Hematopoietic multipotent progenitor cell treated with erythropoietin and hydrocortisone succinate and interleukin-3 and kit ligand, for 17 days (in vitro differentiated cells): ENCODE measurements around the gene NDUFA13.

ENCODE experiments used
- DNase-seq: peaks from one replicate; pipeline ENCODE4 v3.0.0-alpha.2; 2015; ENCODE audit warnings: low spot score

Gene NDUFA13

DNA sequence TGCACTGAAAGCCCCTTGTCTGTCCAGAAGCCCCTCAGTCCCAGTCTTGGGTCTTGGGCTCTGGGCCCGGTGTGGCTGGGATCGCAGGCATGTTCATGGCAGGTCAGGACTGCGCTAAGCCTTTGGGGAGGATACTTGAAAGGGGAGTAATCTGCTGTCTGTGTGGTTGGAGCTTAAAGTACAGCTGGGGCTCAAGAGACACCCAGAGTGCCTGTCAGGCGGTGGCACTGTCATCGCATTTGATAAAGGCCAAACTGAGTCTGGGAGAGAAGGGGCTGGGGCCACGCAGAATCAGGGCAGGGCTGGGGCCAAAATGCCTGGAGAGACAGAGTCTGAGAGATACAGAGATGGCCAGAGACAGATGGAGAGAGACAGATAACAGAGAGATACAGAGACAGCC is 17.8 kb downstream of the NDUFA13 start:
- no peak for DNase-seq

GRCh38 chr19:19534556-19535265 is 18.7 kb downstream of the NDUFA13 start:
- no peak for DNase-seq

GRCh38 chr19:19535311-19536191 is 19.5 kb downstream of the NDUFA13 start:
- DNase-seq: no peak

DNA sequence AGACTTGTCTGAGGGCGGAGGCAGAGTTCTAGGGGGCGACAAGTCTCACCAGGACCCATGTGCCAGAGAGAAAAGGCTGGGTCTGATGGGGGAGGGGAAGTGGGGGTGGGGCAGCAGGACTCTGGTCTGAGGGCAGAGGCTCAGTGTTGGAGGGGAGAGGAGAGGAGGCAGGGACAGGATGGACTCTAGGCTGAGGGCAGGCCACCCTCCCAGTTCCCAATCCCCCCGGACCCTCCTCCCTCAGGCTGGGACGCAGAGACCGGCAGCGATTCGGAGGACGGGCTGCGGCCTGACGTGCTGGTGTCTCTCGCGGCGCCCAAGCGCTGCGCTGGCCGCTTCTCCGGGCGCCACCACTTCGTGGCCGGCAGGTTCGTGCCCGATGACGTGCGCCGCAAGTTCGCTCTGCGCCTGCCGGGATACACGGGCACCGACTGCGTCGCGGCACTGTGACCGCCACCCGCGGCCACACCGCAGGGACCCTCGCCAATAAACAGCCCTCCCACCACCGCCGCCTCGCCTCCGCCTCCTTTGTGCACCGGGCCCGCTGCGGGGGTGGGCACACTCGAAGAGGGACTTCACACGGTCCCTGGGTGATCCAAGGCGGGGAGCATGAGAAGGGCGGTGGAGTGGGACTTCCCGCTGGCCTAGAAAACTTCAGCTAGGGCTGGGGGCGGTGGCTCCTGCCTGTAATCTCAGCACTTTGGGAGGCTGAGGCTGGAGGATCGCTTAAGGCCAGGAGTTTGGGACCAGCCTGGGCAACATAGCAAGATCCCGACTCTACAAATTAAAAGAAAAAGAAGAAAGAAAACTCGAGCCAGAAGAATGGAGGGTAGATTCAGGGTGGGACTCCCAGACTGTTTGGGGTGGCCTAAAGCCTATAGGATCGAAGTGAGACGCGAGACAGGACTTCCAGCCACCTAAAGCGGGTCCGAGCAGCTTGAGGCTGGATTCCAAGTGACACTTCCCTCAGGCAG is 21.3 kb downstream of the NDUFA13 start:
- no peak for DNase-seq

DNA sequence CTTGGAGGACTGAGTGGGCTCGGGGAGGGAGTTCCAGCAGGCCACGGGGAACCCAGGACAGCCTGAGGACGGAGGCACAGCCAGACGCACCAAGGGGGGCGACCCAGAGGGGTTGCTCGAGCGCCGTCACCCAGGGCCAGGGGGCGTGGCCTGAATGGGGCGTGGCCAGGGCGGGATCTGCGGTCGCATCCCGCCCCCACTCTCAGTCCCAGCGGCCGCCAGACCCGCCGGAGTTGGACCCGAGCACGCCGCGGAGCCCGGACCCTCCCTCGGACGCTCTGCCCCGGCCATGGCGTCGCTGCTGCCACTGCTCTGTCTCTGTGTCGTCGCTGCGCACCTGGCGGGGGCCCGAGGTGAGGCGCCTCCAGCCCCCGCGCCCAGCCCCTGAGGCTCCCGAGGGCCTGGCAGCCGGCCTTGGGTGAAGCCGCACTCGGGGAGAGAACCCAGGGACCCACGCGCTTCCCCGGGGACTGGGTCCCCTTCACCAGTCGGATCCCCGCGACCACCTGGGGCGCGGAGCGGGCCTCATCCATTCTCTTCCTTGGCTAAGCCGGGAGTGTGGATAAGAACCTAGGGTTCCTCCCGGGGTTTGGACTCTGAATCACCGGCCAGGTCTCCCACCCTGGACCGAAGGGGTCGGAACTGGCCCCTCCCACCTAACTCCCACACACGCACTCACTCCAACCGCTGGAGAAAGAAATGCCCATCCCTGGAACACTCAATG is 22.2 kb downstream of the NDUFA13 start, which contains the start of gene CILP2:
CILP2 (plus strand) TSS at position 205 of the 724 bp plus-strand sequence; CDS start at position 290, 85 bp downstream.
- no peak for DNase-seq

GRCh38 chr19:19538785-19539166 is 22.8 kb downstream of the NDUFA13 start:
- no peak for DNase-seq

DNA sequence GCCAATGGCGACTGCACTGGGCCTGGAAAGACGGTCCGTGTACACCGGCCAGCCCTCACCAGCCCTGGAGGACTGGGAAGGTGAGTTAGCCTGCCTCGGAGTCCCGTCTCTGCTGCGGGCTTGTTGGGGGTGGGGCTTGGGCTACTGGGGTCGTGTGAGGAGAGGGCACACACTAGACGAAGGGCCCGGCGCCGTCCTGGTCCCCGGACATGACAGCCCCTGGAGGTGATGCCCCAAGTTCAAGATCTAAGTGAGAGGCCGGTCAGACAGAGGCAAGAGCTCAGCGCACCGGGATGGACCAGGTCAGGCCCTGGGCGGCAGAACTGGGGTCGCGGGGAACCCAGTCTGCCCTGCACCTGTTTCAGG is 23.7 kb downstream of the NDUFA13 start:
- DNase-seq: no peak

DNA sequence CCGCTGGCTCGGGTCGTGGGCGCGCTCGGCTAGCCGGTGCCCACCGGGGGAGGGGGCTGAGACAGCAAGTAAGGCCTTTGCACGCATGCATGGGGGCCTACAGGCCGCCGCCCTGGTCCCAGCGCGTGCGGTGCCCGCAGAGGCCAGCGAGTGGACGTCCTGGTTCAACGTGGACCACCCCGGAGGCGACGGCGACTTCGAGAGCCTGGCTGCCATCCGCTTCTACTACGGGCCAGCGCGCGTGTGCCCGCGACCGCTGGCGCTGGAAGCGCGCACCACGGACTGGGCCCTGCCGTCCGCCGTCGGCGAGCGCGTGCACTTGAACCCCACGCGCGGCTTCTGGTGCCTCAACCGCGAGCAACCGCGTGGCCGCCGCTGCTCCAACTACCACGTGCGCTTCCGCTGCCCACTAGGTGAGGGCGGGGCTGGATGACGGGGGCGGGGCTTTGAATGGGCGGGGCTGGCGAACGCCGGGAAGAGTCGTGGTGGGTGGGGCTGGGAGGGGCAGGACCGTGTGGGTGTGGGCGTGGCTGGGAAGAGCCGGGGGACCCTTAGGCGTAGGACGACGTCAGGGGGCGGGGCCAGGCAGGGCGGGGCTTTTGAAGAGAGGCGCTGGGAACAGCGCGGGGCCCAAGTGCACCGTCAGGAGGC is 24.2 kb downstream of the NDUFA13 start:
- DNase-seq: peak; percentile 86

GRCh38 chr19:19540715-19541515 is 24.9 kb downstream of the NDUFA13 start:
- DNase-seq: peak; percentile 57

- no peak for DNase-seq
Observed at GRCh38 chr19:19541616-19542015, 25.6 kb downstream of the NDUFA13 start.

DNA sequence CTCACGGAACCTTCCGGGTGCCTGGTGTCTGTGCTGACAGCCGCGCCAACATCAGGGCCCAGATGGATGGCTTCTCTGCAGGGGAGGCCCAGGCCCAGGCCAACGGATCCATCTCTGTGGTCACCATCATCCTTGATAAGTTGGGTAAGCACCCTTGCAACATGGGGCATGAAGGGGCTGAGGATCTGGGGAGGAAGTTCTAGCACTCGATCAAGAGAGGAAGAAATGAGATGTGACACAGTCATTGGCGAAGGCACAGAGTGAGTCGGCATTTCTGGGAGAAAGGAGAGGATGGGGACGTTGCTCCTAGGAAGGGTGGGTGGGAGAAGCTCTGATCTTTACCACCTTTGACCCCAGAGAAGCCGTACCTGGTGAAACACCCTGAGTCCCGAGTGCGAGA is 26.5 kb downstream of the NDUFA13 start:
- DNase-seq: no peak

DNA sequence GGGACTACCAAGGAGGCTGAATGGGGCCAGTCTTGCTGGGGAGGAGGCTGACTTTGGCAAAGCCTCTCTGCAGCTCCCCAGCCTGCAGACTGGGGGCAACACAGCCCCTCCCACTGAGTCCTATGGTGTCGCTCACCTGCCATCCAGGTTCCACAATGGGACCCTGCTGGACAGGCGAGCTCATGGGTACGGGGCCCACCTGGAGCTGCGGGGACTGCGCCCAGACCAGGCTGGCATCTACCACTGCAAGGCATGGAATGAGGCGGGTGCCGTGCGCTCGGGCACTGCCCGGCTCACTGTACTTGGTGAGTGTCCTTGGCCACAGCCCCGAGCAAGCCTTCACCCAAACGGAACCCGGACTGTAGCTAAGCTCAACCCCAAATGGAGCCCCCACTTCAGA is 27.1 kb downstream of the NDUFA13 start:
- no peak for DNase-seq

- DNase-seq: no peak
Observed at GRCh38 chr19:19543640-19544039, 27.6 kb downstream of the NDUFA13 start.

- DNase-seq: no peak
Observed at GRCh38 chr19:19544257-19544953, 28.4 kb downstream of the NDUFA13 start.

DNA sequence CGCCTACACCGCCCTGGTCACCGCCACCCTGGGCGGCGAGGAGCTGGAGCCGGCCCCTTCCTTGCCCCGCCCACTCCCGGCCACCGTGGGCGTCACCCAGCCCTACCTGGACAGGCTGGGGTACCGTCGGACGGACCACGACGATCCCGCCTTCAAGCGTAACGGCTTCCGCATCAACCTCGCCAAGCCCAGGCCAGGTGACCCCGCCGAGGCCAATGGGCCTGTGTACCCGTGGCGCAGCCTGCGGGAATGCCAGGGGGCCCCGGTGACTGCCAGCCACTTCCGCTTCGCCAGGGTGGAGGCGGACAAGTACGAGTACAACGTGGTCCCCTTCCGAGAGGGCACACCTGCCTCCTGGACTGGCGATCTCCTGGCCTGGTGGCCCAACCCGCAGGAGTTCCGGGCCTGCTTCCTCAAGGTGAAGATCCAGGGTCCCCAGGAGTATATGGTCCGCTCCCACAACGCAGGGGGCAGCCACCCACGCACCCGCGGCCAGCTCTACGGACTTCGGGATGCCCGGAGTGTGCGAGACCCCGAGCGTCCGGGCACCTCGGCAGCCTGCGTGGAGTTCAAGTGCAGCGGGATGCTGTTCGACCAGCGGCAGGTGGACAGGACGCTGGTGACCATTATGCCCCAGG is 29.0 kb downstream of the NDUFA13 start:
- DNase-seq: no peak

- DNase-seq: no peak
Observed at GRCh38 chr19:19545707-19546106, 29.7 kb downstream of the NDUFA13 start.

DNA sequence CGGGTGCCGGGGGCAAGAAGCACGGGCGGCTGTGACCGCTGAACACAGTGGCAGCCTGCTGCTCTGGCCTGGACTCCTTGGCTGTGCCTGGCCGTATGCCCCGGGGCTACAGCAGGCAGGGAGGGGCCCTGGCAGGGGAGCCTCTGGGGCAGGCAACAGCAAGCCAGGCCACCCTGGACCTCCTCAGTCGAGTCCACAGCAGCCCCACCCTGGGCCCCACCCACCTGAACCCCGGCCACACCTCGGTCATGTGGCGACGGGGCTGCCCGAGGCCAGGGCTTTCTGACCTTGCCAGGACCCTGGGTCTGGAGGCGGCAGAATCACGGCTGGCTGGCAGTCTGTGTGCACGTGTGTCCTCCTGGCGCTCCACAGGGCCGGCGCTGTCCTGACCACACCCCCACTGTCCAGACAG is 30.7 kb downstream of the NDUFA13 start:
- no peak for DNase-seq

GRCh38 chr19:19547674-19548336 is 31.8 kb downstream of the NDUFA13 start:
- no peak for DNase-seq
